Astrocyte (in vitro differentiated cells and primary cell): ENCODE data around the gene C10orf90.

Source experiments
- CTCF ChIP-seq: IDR thresholded peaks from 2 replicates; pipeline ENCODE4 v1.5.1; 2011; ENCODE audit warnings: low read depth, mild to moderate bottlenecking, inconsistent platforms, low read length, moderate library complexity; ENCODE audit not compliant: insufficient read depth
- EZH2 ChIP-seq: IDR thresholded peaks from 2 replicates; pipeline ENCODE4 v1.6.1; 2012; ENCODE audit warnings: mild to moderate bottlenecking, low read length, inconsistent platforms; ENCODE audit not compliant: insufficient read depth

GRCh38 chr10:126376956-126377355, 293.5 kb downstream of the C10orf90 start:
- TF ChIP-seq CTCF: no peak
- no peak for TF ChIP-seq EZH2
